Measurements from ENCODE around the gene ECHDC3. TPM values are rescaled to one million over a fixed set of nuclear protein-coding genes. Genes with fewer than 3 reads are reported as not detected.

ECHDC3 gene
- total RNA-seq, 1 experiment from 2014 or later = 13.0 TPM

DNA sequence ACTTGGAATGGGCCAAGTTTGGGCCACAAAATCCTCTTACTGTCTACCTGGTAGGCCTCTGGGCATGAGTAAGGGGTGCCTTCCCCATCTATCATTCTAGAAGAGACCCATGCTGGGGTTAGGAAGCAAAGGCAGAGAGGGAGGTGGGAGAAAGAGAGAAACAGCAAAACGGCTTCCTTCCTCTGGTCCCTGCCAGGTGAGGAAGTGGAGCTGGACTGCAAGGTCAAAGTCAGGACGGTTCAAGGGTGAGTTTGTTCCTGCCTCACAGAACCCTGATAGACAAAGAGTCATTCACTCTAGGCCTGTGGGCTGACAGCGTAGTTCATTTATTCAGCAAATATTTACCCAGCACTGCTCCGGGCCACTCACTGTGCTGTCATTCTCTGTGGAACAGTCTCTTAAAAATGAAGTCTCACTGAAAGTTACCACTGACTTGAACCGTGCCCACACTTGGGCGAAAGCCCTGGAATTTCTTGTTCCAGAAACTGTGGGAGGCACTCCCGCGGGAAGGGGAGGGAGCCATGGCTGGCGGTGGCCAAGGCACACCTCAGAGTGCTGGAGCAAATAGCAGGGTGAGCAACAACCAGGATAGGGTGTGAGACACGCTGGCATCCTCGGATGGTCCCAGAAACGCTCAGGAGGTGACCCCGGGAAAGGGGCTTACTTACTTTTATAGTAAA lies 26.2 kb upstream of the ECHDC3 start (continued):
- TF ChIP-seq, protein P1, sequence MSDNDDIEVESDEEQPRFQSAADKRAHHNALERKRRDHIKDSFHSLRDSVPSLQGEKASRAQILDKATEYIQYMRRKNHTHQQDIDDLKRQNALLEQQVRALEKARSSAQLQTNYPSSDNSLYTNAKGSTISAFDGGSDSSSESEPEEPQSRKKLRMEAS (IDR thresholded peaks at IDR 0.05) = no peak
- TF ChIP-seq SRF (IDR thresholded peaks at IDR 0.05; ENCODE audit: low read depth) (no peak), CBX3 (IDR thresholded peaks at IDR 0.05; ENCODE audit: low read depth) (no peak)

DNA sequence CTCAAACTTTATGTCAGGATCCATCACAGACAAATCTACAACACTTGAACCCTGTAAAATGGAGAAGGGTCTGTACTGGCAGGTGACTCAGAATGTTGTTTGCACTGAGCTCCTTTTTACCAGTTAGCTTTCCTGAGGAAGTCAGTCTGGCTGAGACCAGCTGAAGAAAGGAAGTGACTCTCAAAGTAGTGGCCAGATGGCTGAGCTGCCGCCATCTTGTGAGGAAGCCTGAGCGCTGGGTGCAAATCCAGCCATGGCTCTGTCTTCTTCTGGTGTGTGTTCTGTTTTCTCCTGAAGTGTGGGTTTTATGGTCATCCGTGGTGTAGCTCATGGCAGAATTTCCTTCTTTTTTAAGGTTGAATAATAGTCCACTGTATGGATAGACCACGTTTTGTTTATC lies 25.5 kb upstream of the ECHDC3 start:
- CTCF ChIA-PET = no interaction called here
- H3K79me2 ChIP-seq (ENCODE audit: insufficient read depth, low read length) = no peaks in the 10 kb centered on the region
- no peak overlapping the region for H3K27ac ChIP-seq (ENCODE audit: low read depth, low read length)
- no peaks in the 10 kb centered on the region for H4K20me1 ChIP-seq (ENCODE audit: insufficient read depth)
- no peaks in the 10 kb centered on the region for H3K36me3 ChIP-seq (ENCODE audit: control insufficient read depth in 1 of 2, insufficient read depth in 2 of 2, low read length in 2 of 2)
- RAD21 ChIA-PET (ENCODE audit: low non-redundant PET in 1 of 2, low total read pairs in 2 of 2, uncharacterized antibody in 2 of 2, unreplicated experiment in 2 of 2) = no interaction called here
- no peak overlapping the region for H3K4me2 ChIP-seq (ENCODE audit: low read length)
- TF ChIP-seq, protein P2, sequence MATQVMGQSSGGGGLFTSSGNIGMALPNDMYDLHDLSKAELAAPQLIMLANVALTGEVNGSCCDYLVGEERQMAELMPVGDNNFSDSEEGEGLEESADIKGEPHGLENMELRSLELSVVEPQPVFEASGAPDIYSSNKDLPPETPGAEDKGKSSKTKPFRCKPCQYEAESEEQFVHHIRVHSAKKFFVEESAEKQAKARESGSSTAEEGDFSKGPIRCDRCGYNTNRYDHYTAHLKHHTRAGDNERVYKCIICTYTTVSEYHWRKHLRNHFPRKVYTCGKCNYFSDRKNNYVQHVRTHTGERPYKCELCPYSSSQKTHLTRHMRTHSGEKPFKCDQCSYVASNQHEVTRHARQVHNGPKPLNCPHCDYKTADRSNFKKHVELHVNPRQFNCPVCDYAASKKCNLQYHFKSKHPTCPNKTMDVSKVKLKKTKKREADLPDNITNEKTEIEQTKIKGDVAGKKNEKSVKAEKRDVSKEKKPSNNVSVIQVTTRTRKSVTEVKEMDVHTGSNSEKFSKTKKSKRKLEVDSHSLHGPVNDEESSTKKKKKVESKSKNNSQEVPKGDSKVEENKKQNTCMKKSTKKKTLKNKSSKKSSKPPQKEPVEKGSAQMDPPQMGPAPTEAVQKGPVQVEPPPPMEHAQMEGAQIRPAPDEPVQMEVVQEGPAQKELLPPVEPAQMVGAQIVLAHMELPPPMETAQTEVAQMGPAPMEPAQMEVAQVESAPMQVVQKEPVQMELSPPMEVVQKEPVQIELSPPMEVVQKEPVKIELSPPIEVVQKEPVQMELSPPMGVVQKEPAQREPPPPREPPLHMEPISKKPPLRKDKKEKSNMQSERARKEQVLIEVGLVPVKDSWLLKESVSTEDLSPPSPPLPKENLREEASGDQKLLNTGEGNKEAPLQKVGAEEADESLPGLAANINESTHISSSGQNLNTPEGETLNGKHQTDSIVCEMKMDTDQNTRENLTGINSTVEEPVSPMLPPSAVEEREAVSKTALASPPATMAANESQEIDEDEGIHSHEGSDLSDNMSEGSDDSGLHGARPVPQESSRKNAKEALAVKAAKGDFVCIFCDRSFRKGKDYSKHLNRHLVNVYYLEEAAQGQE (IDR thresholded peaks at IDR 0.05; ENCODE audit: low read depth) = no peak
- no peak for TF ChIP-seq POLR2AphosphoS5 (IDR thresholded peaks at IDR 0.05; ENCODE audit: low read depth, low read length)
- intact Hi-C loops (cut with micrococcal nuclease) = no loop called here
- POLR2A ChIA-PET = no interaction called here
- peaks cover 0 to 6% of the 10 kb centered on the region in 2 experiments; a peak in 1 of 4 replicates for H3K4me1 ChIP-seq (ENCODE audit: control insufficient read depth in 1 of 2, insufficient read depth in 2 of 2, low read length in 2 of 2)
- no peak overlapping the region for H3K9ac ChIP-seq (ENCODE audit: low read length)
- no TSS peak for BruUV-seq (replicated peaks)
- no peaks in the 10 kb centered on the region for H3K27me3 ChIP-seq (ENCODE audit: insufficient read depth, low read length)
- no peaks in the 10 kb centered on the region for H3K9me2 ChIP-seq (ENCODE audit: insufficient read depth)
- no peaks in the 10 kb centered on the region; a peak in 1 of 4 replicates for H3K9me3 ChIP-seq (ENCODE audit: control insufficient read depth in 1 of 2, insufficient read depth in 1 of 2, low read depth in 1 of 2, low read length in 2 of 2)
- ATAC-seq (no peak), DNase-seq (ENCODE audit: low read depth, low spot score) (no peak)
- H3K4me3 ChIP-seq (replicated peaks in 1 of 2; ENCODE audit: low read depth in 1 of 2, low read length in 2 of 2) = no peak overlapping the region
- H2AFZ ChIP-seq (ENCODE audit: low read depth, low read length, poor library complexity, severe bottlenecking) = no peak overlapping the region
